ENCODE data around the gene ALG5. TPM values are rescaled to one million over a fixed set of nuclear protein-coding genes. Genes with fewer than 3 reads are reported as not detected.
A peak's percentile ranks its signal among the peaks of the same experiment; 100 is the strongest.

The ALG5 gene
- total RNA-seq, 1 donor from 2014 or later: 57.9 TPM

- no peak for TF ChIP-seq CTCF (IDR thresholded peaks at IDR 0.05; ENCODE audit: insufficient read depth, low read length, severe bottlenecking)
- FAIRE-seq: no peak
- DNase-seq (ENCODE audit: low read depth): peak; percentile 95
- Histone ChIP-seq H3K27me3 (ENCODE audit: control insufficient read depth, insufficient read depth, low read length) (no peaks in the 10 kb centered on the region), H3K4me3 (ENCODE audit: low read depth, low read length) (no peak overlapping the region), H3K36me3 (ENCODE audit: control insufficient read depth, insufficient read depth, low read length) (peaks cover 9% of the 10 kb centered on the region)
Measured at GRCh38 chr13:36965767-36966166, 33.4 kb downstream of the ALG5 start.

DNA sequence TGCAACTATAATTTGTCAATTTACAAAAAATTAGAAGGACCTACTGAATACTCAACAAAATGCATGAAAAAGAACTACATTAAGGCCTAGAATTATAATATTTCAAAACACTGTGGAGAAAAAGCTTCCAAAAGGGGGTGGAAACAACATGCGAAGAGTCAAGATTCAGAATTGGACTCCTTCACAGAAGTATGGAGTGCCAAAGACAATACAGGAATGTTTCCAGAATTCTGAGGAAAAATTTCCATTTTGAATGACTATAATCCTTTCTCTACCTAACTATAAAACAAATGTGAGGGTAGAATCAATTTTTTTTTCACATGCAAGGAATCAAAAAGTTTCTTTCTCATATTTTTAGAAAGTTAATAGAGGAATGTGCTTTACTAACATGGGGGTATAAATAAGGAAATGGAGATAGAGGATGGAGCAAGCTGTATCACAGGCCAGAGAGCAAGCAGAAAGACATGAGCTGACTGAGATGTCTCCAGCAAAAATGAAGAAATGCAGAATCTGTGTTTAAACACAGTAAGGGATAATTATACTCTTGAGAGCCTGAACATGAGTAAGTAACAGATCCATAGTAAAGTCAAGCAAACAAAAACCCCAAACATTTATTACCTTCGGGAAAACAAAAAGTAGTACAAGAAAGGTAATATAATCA is 39.6 kb downstream of the ALG5 start:
- Histone ChIP-seq H3K4me3 (ENCODE audit: low read depth, low read length) (no peak overlapping the region), H3K36me3 (ENCODE audit: control insufficient read depth, insufficient read depth, low read length) (peaks cover 6% of the 10 kb centered on the region), H3K27me3 (ENCODE audit: control insufficient read depth, insufficient read depth, low read length) (no peaks in the 10 kb centered on the region)
- FAIRE-seq: no peak
- no peak for TF ChIP-seq CTCF (IDR thresholded peaks at IDR 0.05; ENCODE audit: insufficient read depth, low read length, severe bottlenecking)
- no peak for DNase-seq (ENCODE audit: low read depth)

- Histone ChIP-seq H3K36me3 (ENCODE audit: control insufficient read depth, insufficient read depth, low read length) (no peaks in the 10 kb centered on the region), H3K27me3 (ENCODE audit: control insufficient read depth, insufficient read depth, low read length) (no peaks in the 10 kb centered on the region), H3K4me3 (ENCODE audit: low read depth, low read length) (no peak overlapping the region)
- no peak for DNase-seq (ENCODE audit: low read depth)
- FAIRE-seq: no peak
- TF ChIP-seq CTCF (IDR thresholded peaks at IDR 0.05; ENCODE audit: insufficient read depth, low read length, severe bottlenecking): no peak
Measured at GRCh38 chr13:36954542-36954941, 44.6 kb downstream of the ALG5 start.

DNA sequence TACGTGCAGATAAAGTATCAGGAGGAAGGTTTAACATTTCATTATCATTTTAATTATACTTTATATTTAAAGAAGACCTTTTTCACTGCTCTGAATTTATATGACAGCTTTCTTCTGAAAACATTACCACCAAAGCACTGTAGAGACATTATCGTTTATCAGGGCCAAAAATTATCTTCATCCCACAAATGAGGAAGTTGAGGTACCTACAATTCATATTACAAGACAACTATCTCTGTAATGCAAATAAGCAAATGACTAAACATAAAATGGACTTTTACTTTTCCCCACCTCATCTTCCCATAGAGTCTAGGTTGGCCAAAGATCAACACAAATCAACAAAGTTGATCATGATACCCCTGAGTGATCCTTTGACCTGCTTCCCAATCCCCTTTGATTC is 48.2 kb downstream of the ALG5 start:
- DNase-seq (ENCODE audit: low read depth) (no peak), FAIRE-seq (no peak)
- Histone ChIP-seq H3K36me3 (ENCODE audit: control insufficient read depth, insufficient read depth, low read length) (no peaks in the 10 kb centered on the region), H3K4me3 (ENCODE audit: low read depth, low read length) (no peak overlapping the region), H3K27me3 (ENCODE audit: control insufficient read depth, insufficient read depth, low read length) (no peaks in the 10 kb centered on the region)
- no peak for TF ChIP-seq CTCF (IDR thresholded peaks at IDR 0.05; ENCODE audit: insufficient read depth, low read length, severe bottlenecking)

GRCh38 chr13:36950330-36950729 is 48.8 kb downstream of the ALG5 start:
- Histone ChIP-seq H3K4me3 (ENCODE audit: low read depth, low read length) (no peak overlapping the region), H3K27me3 (ENCODE audit: control insufficient read depth, insufficient read depth, low read length) (no peaks in the 10 kb centered on the region), H3K36me3 (ENCODE audit: control insufficient read depth, insufficient read depth, low read length) (no peaks in the 10 kb centered on the region)
- DNase-seq (ENCODE audit: low read depth): no peak
- FAIRE-seq: no peak
- no peak for TF ChIP-seq CTCF (IDR thresholded peaks at IDR 0.05; ENCODE audit: insufficient read depth, low read length, severe bottlenecking)

DNA sequence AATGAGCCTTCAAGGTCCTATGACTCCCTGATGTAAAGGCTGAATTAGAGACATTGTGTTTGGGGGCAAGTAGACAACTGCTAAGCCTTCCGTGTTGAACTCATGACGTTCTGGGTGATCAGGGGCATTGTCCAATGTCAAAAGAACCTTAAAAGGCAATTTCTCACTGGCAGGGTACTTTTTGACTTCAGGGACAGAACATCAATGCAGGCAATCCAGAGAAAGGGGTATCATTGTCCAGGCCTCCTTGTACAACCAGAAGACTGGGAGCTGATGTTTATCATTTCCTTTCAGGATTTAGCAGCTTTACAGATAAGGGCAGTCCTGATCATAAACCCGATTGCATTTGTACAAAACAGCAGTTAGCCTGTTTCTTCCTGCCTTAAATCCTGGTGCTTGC is 54.1 kb downstream of the ALG5 start:
- H3K36me3 ChIP-seq (ENCODE audit: control insufficient read depth, insufficient read depth, low read length): no peaks in the 10 kb centered on the region
- no peaks in the 10 kb centered on the region for H3K27me3 ChIP-seq (ENCODE audit: control insufficient read depth, insufficient read depth, low read length)
- DNase-seq (ENCODE audit: low read depth) (no peak), FAIRE-seq (peak; percentile 43)
- TF ChIP-seq CTCF (IDR thresholded peaks at IDR 0.05; ENCODE audit: insufficient read depth, low read length, severe bottlenecking): no peak
- H3K4me3 ChIP-seq (ENCODE audit: low read depth, low read length): no peak overlapping the region

All from bronchial epithelial cell (primary cell).